GM13977 (cell line): ENCODE measurements around the gene OTOF.
A peak's percentile ranks its signal among the peaks of the same experiment; 100 is the strongest.
"Not testable (repeated sequence)": the region's sequence is repeated elsewhere in the genome, so short reads cannot be mapped to it uniquely, and the experiment has no call there.

ENCODE experiments used
- DNase-seq: peaks from one replicate; pipeline ENCODE4 v3.0.0; 2012; ENCODE audit warnings: low spot score
- in situ Hi-C: fragments of 300-500 bp; cut with MboI; formaldehyde crosslinking; loops from one replicate; pipeline ENCODE4 v1.12.0; 2022; ENCODE audit warnings: low sequenced_read_pairs, low pct_unique_long_range_greater_than_20kb, mixed read lengths, inconsistent platforms; ENCODE audit not compliant: unreplicated experiment
- TF ChIP-seq, protein P1 (sequence below): IDR thresholded peaks from 2 replicates; pipeline ENCODE4 v1.5.1; 2012; ENCODE audit warnings: mild to moderate bottlenecking, control low read depth; ENCODE audit not compliant: insufficient read depth; ENCODE audit errors: extremely low read depth, missing control alignments

Gene OTOF

DNA sequence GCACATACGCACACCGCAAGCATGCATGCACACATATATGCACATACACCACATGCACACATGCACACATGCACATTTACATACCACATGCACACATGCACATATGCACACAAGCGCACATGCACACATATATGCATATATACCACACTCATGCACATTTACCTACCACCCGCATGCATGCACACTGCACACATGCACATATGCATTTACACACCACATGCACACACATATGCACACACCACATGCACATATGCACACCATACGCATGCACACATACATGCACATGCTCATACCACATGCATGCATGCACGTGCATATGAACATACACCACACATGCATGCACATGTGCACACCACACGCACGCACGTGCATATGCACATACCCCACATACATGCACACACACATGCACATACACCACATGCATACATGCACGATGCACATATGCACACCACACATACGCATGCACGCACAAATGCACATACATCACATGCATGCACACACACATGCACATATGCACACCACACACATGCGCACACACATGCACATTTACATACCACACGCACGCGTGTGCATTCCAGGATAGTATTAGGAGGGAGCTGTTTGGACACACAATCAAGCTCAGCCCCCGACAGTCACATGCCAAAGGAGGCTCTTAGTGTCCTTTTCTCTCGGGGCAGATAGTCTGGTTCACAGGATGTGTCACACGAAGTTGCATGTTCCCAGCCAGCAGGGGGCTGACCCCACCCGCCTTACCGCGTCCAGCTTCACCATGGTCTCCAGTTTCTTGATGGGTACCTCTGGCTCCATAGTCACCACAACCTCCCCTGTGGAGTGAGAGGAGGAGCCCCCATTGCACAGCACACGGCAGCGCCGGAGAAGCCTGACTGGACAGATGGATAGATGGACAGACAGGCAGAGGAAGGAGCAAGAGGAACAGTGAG is 5.9 kb downstream of the OTOF start:
- DNase-seq, result no peak
- TF ChIP-seq, protein P1, sequence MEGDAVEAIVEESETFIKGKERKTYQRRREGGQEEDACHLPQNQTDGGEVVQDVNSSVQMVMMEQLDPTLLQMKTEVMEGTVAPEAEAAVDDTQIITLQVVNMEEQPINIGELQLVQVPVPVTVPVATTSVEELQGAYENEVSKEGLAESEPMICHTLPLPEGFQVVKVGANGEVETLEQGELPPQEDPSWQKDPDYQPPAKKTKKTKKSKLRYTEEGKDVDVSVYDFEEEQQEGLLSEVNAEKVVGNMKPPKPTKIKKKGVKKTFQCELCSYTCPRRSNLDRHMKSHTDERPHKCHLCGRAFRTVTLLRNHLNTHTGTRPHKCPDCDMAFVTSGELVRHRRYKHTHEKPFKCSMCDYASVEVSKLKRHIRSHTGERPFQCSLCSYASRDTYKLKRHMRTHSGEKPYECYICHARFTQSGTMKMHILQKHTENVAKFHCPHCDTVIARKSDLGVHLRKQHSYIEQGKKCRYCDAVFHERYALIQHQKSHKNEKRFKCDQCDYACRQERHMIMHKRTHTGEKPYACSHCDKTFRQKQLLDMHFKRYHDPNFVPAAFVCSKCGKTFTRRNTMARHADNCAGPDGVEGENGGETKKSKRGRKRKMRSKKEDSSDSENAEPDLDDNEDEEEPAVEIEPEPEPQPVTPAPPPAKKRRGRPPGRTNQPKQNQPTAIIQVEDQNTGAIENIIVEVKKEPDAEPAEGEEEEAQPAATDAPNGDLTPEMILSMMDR, result no peak
- in situ Hi-C loops, result loop anchor here (25.0 kb wide), 1 partner anchor 510 kb away; no protein-coding TSS in a partner anchor

DNA sequence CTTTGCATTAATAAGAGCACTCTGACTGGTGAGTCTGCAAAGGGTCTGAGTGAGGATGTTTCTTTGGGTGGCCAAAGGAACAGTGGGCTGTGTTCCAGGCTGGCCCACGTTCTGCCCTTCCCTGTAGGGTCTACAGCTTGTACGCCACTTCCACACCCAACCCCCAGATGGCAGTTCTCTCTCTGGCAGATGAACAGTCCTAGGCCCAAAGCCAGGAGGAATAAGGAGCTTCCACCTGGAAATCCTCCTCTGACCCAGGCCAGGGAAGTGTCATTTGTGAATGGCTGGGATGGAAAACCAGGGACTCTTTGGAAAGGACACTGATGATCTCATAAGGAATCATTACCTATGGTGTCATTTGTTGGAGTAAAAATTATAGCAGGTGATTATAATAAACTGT is 6.6 kb downstream of the OTOF start:
- DNase-seq, result no peak
- TF ChIP-seq, protein P1, result no peak
- in situ Hi-C loops, result loop anchor here (25.0 kb wide), 1 partner anchor 509 kb away; no protein-coding TSS in a partner anchor

DNA sequence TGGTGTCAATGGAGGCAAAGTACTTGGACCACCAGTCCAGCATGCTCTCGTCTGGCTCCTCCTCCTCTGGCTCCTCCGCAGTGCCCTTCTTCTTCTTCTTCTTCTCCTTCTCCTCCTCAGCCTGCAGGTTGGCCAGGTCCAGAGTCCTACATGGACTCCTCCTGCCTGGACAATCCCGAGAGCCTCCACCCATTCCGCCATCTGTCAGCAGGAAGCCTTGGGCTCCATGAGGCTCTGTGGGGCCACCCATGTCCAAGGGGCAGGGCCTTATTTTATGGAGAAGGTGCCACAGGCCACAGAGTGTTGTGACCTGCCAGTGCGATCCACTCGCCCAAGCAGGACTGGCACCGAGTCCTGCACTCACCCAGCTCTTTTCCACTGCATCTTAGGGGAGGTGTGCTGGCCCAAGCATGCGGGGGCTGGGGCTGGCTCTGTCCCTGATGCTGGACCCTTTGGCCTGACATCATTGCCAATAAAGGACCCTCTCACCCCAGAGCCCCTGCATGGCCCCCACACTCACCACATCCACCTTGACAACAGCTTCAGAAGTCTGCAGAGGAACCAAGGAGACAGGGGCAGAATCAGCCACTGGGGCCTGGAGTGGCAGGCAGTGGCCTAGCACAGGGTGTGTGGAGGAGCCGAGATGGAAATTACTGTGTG is 7.2 kb downstream of the OTOF start:
- in situ Hi-C loops, result loop anchor here (25.0 kb wide), 1 partner anchor 508 kb away; no protein-coding TSS in a partner anchor
- no peak for DNase-seq
- TF ChIP-seq, protein P1, result no peak

DNA sequence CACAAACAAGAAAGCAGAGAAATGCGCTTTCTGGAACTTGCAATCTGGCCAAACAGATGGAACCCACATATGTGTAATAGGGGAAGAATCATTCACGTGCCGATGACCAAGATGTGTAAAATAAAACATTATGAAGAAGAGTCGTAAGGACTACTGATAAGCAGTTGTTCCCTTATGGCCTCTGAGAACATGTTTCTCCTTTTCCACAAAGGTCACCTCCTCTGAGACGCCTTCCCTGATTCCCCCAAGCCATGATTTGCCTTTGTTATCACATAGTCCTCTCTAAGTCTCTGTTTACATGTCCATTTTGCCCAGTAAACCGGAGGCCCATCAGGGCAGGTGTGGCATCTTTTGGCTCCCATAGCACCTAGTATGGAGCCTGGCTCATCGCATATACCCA is 8.0 kb downstream of the OTOF start:
- TF ChIP-seq, protein P1, result no peak
- in situ Hi-C loops, result loop anchor here (25.0 kb wide), 1 partner anchor 508 kb away; no protein-coding TSS in a partner anchor
- no peak for DNase-seq

DNA sequence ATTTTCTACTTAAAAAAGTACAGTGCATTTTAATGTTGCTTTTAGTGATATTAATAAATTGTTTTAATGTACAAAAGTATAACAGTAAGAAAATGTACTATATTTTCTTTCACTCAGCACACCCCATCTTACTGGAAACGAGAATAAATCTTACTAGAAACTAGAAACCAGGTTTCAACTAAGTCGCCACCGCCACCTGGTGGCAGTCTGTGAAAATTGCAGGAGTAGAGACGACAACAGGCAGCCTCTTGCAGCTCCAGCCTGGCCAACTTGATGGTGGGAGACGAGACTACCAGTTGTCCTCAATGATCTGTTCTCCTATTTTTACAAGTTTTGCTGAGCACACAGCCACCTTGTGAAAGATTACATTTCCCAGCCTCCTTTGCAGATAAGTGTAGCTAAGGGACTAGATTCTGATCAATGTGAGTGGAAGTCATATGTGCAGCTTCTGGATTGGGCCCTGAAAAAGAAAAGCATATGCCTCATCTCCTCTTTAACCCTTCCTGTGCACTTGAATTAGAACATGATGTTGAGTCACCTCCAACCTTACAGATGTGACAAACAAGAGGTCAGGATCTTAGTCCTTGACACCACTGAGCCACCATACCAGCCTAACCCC is 8.7 kb downstream of the OTOF start:
- in situ Hi-C loops, result loop anchor here (25.0 kb wide), 1 partner anchor 507 kb away; no protein-coding TSS in a partner anchor
- TF ChIP-seq, protein P1, result peak; percentile 77
- DNase-seq, result peak; percentile 85

DNA sequence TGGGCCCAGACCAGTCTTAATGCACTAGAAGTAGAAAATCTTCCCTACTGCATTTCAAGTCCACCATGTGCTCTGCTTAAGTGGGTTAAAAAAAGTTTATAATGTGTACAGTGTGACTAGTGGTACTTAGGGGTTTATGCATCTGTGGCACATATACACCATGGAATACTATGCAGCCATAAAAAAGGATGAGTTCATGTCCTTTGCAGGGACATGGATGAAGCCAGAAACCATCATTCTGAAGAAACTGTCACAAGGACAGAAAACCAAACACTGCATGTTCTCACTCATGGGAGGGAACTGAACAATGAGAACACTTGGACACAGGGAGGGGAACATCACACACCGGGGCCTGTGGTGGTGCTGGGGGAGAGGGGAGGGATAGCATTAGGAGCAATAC is 9.4 kb downstream of the OTOF start:
- in situ Hi-C loops, result loop anchor here (25.0 kb wide), 1 partner anchor 506 kb away; no protein-coding TSS in a partner anchor
- DNase-seq, result not testable (repeated sequence)
